Thyroid gland (tissue), 4 donors: ENCODE results near the gene OTUD7B.

Experiments used
- POLR2A ChIP-seq, 2 donors: fragments of 450-650 bp; IDR thresholded peaks; one replicate each; pipeline ENCODE4 v1.6.1; 2017; ENCODE audit warnings: antibody characterized with exemption in 2 of 2, mild to moderate bottlenecking in 2 of 2, moderate library complexity in 1 of 2
- TF ChIP-seq, protein P1 (sequence below), 6 experiments: fragments of 200-600 bp in 3 of 6; fragments of 450-650 bp in 3 of 6; sonication (generic) in 3 of 6; IDR thresholded peaks; one replicate each; pipeline ENCODE4 v1.5.1; 2016 to 2019; ENCODE audit warnings: antibody characterized with exemption in 6 of 6, mild to moderate bottlenecking in 2 of 6, inconsistent platforms in 1 of 6, moderate library complexity in 1 of 6

- TF ChIP-seq, protein P1, sequence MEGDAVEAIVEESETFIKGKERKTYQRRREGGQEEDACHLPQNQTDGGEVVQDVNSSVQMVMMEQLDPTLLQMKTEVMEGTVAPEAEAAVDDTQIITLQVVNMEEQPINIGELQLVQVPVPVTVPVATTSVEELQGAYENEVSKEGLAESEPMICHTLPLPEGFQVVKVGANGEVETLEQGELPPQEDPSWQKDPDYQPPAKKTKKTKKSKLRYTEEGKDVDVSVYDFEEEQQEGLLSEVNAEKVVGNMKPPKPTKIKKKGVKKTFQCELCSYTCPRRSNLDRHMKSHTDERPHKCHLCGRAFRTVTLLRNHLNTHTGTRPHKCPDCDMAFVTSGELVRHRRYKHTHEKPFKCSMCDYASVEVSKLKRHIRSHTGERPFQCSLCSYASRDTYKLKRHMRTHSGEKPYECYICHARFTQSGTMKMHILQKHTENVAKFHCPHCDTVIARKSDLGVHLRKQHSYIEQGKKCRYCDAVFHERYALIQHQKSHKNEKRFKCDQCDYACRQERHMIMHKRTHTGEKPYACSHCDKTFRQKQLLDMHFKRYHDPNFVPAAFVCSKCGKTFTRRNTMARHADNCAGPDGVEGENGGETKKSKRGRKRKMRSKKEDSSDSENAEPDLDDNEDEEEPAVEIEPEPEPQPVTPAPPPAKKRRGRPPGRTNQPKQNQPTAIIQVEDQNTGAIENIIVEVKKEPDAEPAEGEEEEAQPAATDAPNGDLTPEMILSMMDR (IDR thresholded peaks at IDR 0.05): no peak
- TF ChIP-seq POLR2A (IDR thresholded peaks at IDR 0.05): no peak
Measured at GRCh38 chr1:149903836-149904491, 106.6 kb downstream of the OTUD7B start.
